GM19468 (cell line): Measurements from ENCODE around the gene SLCO1B3.

Experiments
- ATAC-seq: cut with Tn5 transposase; IDR thresholded peaks from one replicate; pipeline ENCODE4 v1.9.1; 2021; ENCODE audit warnings: mild to moderate bottlenecking, moderate library complexity, moderate number of reproducible peaks; ENCODE audit not compliant: unreplicated experiment; ENCODE audit errors: extremely low read depth

Gene SLCO1B3

DNA sequence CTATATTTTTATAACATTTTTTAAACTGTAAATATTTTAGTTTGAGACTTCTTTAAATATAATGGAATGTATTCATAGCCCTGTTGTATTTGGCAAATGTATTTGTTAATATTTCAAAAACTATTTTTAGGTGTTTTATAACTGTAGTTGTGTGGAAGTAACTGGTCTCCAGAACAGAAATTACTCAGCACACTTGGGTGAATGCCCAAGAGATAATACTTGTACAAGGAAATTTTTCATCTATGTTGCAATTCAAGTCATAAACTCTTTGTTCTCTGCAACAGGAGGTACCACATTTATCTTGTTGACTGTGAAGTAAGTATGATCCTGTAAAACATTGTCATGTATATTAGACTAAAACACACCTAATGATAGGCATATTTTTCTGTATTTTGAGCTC is 72.8 kb downstream of the SLCO1B3 start:
- ATAC-seq, result no peak

- ATAC-seq, result no peak
These were observed 74.6 kb downstream of the SLCO1B3 start for GRCh38 chr12:20885116-20885515.

DNA sequence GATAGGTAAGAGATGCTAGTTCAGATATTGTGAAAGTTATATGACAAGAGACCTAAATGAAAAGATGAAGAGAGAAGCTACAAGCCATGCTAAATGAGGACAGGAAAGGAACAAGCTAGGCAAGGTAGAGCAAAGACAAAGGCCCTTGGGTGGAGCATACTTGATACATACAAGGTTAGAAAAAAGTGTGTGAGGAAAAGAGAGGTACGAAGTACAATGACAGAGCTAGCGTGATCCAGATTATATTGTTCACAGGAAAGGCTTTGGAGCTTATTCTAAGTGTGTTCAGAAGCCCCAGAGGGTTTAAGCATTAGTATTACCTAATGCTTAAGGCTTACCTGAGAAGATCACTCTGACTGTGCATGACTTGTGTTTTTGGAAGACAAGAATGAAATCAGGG is 75.0 kb downstream of the SLCO1B3 start:
- ATAC-seq, result no peak

- ATAC-seq, result no peak
These were observed 106.8 kb downstream of the SLCO1B3 start for GRCh38 chr12:20917269-20917668.

DNA sequence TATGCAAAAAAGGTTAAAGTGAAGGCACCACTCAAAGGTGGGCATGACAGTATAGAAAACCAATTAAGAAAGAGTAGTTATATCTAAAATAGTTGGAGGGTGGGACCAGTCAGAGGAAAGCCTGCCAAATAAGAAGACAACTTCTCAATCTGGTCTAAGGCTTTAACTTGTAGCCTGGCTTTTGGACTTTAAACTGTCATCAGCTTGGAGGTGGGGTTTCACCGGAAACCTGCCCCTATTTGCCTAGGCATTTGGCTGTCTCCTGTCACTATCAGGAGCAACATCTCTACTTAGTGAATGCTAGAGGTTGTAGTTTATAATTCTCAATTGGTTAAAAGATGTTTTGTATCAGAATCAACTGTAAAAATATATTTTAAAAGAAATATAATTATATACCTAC is 107.3 kb downstream of the SLCO1B3 start:
- ATAC-seq, result no peak

- no peak for ATAC-seq
These were observed 121.4 kb downstream of the SLCO1B3 start for GRCh38 chr12:20931894-20932293.

DNA sequence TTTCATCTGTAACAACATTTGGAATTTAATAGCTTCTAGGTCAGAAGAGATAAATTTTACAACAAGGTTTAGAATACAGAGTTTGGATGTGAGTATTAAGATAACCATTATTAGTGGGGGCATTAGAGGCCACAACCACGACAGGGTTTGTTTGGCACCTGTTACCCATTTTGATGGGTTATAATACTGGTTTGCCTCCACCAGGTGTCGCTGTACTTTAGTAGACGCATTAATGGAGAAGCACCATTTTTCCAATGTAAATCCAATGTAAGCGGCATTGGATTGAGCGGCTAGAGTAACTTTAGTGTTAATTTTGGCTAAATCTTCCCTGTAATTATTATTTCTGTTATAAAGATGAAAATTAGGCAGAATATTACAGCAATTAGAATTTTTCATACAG is 136.2 kb downstream of the SLCO1B3 start:
- ATAC-seq, result no peak

DNA sequence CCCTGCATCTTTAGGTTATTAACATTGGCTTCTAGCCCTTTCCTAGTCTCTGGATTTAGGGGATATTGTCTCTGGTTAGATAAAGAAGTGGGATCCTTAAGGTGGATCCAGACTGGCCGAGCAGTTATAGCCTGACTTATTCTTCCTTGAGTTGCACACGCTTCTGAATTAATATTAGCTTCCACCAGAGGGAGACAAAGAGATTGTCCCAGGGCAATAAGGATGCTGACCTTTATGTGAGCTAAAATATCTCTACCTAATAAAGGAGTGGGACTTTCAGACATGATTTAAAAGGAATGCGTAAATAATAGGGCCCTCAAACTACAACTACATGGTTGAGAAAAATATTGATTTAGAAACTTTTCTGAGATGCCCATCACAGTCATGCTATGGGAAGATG is 139.7 kb downstream of the SLCO1B3 start:
- no peak for ATAC-seq

GRCh38 chr12:20963303-20963702 is 152.8 kb downstream of the SLCO1B3 start:
- ATAC-seq, result no peak

GRCh38 chr12:20963762-20964161 is 153.3 kb downstream of the SLCO1B3 start:
- ATAC-seq, result no peak
